Measurements from ENCODE around the gene TMEM184B. TPM values are rescaled to one million over a fixed set of nuclear protein-coding genes. Genes with fewer than 3 reads are reported as not detected.

TMEM184B gene
- polyA plus RNA-seq, 2 of the 4 experiments (the other 2 are of a cell fraction) = 22.2 to 36.8 TPM

DNA sequence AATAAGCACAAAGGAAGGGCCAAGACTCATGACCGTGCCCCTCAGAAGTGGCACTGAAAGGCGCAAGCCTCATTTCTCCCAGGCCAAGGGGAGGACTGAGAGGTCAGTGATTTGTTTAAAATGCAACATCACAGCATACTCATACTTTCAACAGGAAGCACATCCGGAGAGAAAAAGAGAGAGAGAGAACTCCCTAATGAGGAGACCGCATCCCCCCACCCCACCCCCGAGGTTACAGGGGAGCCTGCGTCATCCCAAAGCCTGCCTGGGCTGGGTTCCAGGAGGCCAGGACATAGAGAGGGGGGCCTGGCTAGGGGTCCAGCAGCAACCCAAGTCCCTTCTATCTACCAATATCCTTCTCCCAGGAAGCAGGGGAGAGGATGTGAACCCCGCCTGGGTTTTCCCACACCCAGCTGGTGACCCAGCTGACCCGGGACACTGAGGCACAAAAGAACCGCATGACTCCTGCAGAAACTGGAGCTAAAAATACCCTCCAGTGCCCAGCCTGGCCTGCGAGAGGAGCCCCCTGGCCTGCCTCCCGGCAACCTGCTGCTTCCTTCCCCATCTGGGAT is 40.7 kb upstream of the TMEM184B start:
- H3K4me1 ChIP-seq = peaks cover 58% of the 10 kb centered on the region
- ATAC-seq (peak in 1 of 2 experiments; percentile 3; a peak in 2 of 6 replicates), FAIRE-seq (no peak), DNase-seq (ENCODE audit: low read depth in 1 of 2, low spot score in 1 of 2) (peak in 1 of 2 experiments; percentile 54)
- 28% methylated on average over 10 of the region's 11 CpGs for WGBS (ENCODE audit: missing lambda C conversion rate)
- ChIA-PET CTCF (interaction anchor here (0.6 to 1.1 kb wide), 5 partner anchors 12 to 223 kb away, joined by 3 to 5 read pairs (median 4); no protein-coding TSS in a partner anchor), POLR2A (no interaction called here)
- TF ChIP-seq ELK1 (IDR thresholded peaks at IDR 0.05; ENCODE audit: low read depth, low read length) = no peak
- no peak for TF ChIP-seq FOSL2 (IDR thresholded peaks at IDR 0.05)
- 0 out of 2 replicates have a peak, but pooled peaks have one; percentile 2 for TF ChIP-seq FOSL2 (CRISPR knock-in tag; IDR thresholded peaks at IDR 0.05)
- TF ChIP-seq MYC (IDR thresholded peaks at IDR 0.05; ENCODE audit: borderline replicate concordance, low read length) = no peak
- TF ChIP-seq TP53 (CRISPR knock-in tag; IDR thresholded peaks at IDR 0.05) = no peak
- no peak for TF ChIP-seq CEBPB (IDR thresholded peaks at IDR 0.05)
- TF ChIP-seq KDM1A (IDR thresholded peaks at IDR 0.05; ENCODE audit: low read depth) = no peak
- H3K4me2 ChIP-seq = peak overlapping the region; percentile 99
- H3K4me3 ChIP-seq = 0 out of 3 replicates have a peak overlapping the region, but pooled peaks have one; percentile 21
- no peaks in the 10 kb centered on the region for H3K9me3 ChIP-seq
- peak overlapping the region; percentile 92 to 99 for H3K27ac ChIP-seq

DNA sequence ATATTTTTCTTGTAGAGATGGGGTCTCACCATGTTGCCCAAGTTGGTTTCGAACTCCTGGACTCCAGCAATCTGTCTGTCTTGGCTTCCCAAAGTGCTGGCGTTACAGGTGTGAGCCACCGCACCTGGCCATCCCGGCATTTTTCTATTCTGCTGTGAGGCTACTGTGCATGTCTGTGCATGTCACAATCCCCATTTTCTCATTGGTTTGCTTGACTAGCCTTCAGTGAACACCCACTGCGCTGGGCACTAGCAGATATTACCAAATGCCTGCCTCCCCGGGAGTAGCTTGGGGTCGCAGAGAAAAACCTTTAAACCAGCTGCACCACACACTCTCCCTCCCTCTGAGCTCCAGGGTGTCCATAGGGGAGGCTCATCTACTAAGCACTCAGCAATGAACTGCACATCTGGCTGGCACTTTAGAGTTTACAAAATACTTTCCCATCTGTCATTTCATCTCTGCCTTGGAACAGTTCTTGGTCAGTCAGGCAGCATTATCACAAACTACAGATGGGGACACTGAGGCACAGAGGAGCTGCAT is 39.5 kb upstream of the TMEM184B start:
- H3K9me3 ChIP-seq = no peaks in the 10 kb centered on the region
- 96% methylated on average over 7 of the region's 7 CpGs for WGBS (ENCODE audit: missing lambda C conversion rate)
- ChIA-PET CTCF (interaction anchor here (1.0 to 1.7 kb wide), 2 partner anchors 12 to 16 kb away, joined by 3 to 5 read pairs; no protein-coding TSS in a partner anchor), POLR2A (no interaction called here)
- ATAC-seq (no peak), DNase-seq (ENCODE audit: low read depth in 1 of 2, low spot score in 1 of 2) (no peak), FAIRE-seq (no peak)
- no peak overlapping the region for H3K4me2 ChIP-seq
- H3K4me3 ChIP-seq = no peak overlapping the region
- no peak for TF ChIP-seq EP300 (IDR thresholded peaks at IDR 0.05)
- no peak for TF ChIP-seq NFE2L2 (conservative IDR thresholded peaks at IDR 0.05; ENCODE audit: low read length)
- no peak for TF ChIP-seq BCL3 (IDR thresholded peaks at IDR 0.05)
- no peak for TF ChIP-seq ELK1 (IDR thresholded peaks at IDR 0.05; ENCODE audit: low read depth, low read length)
- no peak for TF ChIP-seq MYC (IDR thresholded peaks at IDR 0.05; ENCODE audit: borderline replicate concordance, low read length)
- no peak for TF ChIP-seq TP53 (CRISPR knock-in tag; IDR thresholded peaks at IDR 0.05)
- no peak for TF ChIP-seq ZFP36 (IDR thresholded peaks at IDR 0.05; ENCODE audit: borderline replicate concordance, partially characterized antibody)
- TF ChIP-seq, protein P1, sequence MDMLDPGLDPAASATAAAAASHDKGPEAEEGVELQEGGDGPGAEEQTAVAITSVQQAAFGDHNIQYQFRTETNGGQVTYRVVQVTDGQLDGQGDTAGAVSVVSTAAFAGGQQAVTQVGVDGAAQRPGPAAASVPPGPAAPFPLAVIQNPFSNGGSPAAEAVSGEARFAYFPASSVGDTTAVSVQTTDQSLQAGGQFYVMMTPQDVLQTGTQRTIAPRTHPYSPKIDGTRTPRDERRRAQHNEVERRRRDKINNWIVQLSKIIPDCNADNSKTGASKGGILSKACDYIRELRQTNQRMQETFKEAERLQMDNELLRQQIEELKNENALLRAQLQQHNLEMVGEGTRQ (IDR thresholded peaks at IDR 0.05) = no peak
- TF ChIP-seq, protein P2, sequence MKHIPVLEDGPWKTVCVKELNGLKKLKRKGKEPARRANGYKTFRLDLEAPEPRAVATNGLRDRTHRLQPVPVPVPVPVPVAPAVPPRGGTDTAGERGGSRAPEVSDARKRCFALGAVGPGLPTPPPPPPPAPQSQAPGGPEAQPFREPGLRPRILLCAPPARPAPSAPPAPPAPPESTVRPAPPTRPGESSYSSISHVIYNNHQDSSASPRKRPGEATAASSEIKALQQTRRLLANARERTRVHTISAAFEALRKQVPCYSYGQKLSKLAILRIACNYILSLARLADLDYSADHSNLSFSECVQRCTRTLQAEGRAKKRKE (CRISPR knock-in tag; IDR thresholded peaks at IDR 0.05; ENCODE audit: low read depth) = no peak
- no peak for TF ChIP-seq PBX3 (IDR thresholded peaks at IDR 0.05)
- no peak for TF ChIP-seq HOXB5 (CRISPR knock-in tag; IDR thresholded peaks at IDR 0.05)
- TF ChIP-seq SREBF2 (IDR thresholded peaks at IDR 0.05) = no peak
- TF ChIP-seq EHF (CRISPR knock-in tag; IDR thresholded peaks at IDR 0.05) = no peak
- TF ChIP-seq GATA3 (IDR thresholded peaks at IDR 0.05; ENCODE audit: borderline replicate concordance) = no peak
- no peak for TF ChIP-seq CEBPB (IDR thresholded peaks at IDR 0.05)
- no peak for TF ChIP-seq TFCP2L1 (CRISPR knock-in tag; IDR thresholded peaks at IDR 0.05)
- no peak for TF ChIP-seq FOSL2 (IDR thresholded peaks at IDR 0.05)
- no peak for TF ChIP-seq FOSL2 (CRISPR knock-in tag; IDR thresholded peaks at IDR 0.05)
- no peak for TF ChIP-seq CHD2 (IDR thresholded peaks at IDR 0.05; ENCODE audit: low read length, partially characterized antibody)
- TF ChIP-seq POLR2A (IDR thresholded peaks at IDR 0.05; ENCODE audit: low read length) = no peak
- H3K27ac ChIP-seq = peak overlapping the region in 1 of 2 experiments; percentile 99; a peak in 3 of 6 replicates
- H3K4me1 ChIP-seq = peaks cover 49% of the 10 kb centered on the region
